HG03060 (cell line): ENCODE results near the gene PUDP.
"Not testable (repeated sequence)": the region's sequence is repeated elsewhere in the genome, so short reads cannot be mapped to it uniquely, and the experiment has no call there.

Experiments used
- ATAC-seq: cut with Tn5 transposase; IDR thresholded peaks from one replicate; pipeline ENCODE4 v1.9.1; 2021; ENCODE audit warnings: low read depth, moderate number of reproducible peaks; ENCODE audit not compliant: unreplicated experiment

Gene PUDP

DNA sequence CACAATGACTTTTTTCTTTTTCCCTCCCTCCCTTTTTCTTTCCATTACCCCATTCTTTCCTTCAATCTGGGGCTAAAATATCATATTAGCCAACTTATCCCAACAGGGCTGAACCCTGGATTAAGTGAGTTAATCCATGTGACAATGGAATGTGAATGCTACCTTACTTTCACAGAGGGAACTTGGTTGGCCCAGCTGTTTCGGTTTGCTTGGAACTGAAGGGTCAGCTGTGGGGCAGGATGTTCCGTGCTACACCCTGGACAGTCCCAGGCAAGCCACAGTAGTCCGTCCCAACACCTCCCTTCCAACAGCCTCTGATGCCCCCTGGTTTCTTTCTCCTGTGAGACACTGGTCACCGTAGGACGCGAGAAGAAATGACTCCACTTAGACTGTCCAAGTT lies 95.4 kb downstream of the PUDP start:
- no peak for ATAC-seq

GRCh38 chrX:7050271-7050670 lies 97.7 kb downstream of the PUDP start:
- ATAC-seq: no peak

- ATAC-seq: no peak
Measured at GRCh38 chrX:7047951-7048350, 100.0 kb downstream of the PUDP start.

DNA sequence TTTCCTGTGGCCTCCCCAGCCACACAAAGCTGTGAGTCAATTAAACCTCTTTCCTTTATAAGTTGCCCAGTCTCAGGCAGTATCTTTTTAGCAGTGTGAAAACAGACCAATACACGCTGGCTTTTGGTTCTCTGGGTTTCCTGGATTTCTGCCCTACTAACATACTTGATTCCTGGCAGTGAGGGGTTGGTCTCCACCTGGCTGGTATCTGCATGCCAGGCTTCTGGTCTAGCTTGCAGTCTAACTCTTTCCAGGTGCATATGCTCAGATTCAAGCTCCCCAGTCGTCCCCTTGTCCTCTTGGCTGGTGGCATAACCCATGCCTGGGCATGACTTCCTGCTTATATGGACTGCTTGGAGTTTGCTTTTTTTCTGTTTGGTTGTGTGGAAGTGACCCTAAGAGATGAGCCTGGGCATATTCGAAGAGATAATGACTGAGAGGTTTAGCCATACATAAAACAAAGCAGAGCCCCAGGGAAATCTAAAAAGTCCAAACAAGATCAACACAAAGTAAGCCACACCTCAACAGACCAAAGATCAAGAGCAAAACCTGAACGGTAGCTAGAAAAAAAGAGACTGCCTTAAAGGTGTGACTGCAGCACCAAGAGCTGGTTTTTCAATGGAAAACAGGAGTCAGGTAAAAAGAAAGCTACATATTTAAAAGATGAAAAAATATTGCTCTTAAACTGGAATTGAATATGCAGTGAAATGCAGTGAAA lies 102.6 kb downstream of the PUDP start:
- no peak for ATAC-seq

- not testable (repeated sequence) for ATAC-seq
Measured at GRCh38 chrX:7043796-7044433, 104.0 kb downstream of the PUDP start.

DNA sequence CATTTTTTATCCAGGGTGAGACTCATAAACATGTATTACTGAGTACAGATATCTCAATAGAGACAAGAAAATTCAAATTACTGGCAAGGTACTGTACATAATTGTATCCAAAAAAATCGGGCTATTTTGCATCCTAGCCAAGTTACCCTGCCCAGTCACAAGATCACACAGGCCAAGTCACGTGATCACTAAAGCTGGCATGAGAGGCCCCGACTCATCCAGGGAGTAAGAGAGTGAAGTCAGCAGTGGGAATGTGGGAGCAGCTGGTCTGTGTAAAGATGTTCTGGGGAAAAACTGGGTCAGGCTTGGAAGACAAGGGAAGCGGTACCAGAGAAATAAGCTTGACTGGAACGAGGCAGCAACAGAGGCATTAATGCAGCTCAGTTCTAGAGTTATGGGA lies 119.7 kb downstream of the PUDP start:
- ATAC-seq: no peak

DNA sequence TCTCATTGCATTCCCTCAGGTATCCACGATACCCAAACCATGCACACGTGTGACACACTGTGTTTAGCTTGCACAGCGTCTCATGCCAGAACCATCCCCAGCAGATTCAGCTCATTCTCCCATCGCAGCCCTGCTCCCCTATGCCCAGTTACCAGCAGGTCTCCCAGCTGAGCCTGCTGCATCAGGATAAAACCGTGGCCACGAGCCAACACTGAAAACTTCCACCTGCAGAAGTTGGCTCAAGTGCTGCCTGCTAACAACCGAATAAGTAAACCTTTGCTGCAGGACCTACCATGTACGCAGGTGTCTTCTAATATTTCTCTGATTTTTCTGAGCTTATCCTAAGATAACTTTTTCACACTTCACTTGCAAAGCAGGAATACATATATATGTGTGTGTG lies 120.9 kb downstream of the PUDP start:
- no peak for ATAC-seq

DNA sequence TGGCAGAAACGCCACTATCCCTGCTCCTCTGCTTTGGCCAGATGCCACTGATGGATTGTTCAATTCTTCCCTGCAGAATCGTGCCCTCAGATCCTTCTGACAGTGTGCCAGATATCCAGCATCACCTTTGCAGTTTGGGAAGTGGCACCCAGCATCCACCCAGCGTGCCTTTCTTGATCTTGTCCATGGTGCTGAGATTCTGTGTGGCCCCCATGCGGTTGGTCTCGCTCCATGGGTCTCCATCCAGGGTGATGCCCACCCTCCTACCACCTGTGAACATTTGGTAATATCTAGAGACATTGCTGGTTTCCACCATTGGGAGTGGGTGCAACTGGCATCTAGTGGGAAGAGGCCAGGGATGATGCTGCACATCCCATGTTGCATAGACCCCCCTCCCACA lies 121.6 kb downstream of the PUDP start:
- ATAC-seq: not testable (repeated sequence)

GRCh38 chrX:7025471-7025870 lies 122.5 kb downstream of the PUDP start:
- ATAC-seq: no peak

DNA sequence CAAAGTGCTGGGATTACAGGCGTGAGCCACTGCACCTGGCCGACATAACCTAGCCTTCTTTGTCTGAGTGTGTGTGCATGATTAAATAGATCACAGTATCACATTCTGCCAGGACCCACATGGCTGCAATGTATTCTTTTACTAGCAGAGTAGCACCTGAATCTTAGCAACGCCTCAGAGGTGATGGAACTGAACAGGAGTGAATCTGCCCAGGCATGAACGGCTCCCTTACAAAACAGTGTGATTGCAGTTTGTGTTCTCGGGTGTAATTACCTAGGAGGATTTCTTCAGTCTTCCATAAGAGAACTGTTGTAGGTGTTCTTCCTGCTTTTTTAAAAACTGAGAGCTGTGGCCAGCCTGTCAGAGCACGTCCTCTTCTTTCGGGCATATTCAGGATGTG lies 123.1 kb downstream of the PUDP start:
- no peak for ATAC-seq

DNA sequence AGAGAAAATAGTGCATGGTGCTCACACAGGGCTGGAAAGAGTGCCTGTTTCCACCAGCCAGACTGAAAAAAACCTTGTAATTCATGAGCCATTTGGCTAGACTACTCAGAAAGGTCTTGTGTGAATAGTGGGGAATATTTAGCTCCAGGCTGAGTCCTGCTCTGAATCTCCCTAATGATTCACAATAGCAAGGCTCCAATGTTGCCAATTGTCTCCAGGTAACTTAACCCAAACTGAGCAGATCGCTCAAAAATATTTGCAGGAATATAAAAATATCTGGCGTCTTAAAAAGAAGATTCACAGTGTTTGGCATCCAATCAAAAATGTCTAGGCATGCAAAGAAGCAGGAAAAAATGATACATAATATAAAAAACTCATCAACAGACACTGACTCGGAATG lies 125.0 kb downstream of the PUDP start:
- ATAC-seq: not testable (repeated sequence)

DNA sequence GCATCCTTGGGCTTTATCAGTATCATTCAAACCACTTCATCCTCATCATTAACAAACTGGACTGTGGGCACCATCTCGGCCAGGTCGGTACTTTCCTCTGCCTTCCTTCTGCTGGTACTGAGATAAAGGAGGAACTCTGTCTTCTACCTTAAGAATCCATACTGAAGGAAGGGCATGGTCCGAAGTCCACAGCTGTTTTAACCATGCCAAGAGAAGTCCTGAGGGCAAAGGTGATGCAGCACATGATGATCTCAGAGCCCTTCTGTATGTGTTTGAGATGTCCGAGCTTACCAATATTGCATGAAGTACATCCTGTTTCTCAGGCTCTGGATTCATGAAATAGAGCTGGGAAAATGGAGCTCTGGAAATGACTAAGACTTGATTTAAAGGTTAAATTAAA lies 126.0 kb downstream of the PUDP start:
- no peak for ATAC-seq

DNA sequence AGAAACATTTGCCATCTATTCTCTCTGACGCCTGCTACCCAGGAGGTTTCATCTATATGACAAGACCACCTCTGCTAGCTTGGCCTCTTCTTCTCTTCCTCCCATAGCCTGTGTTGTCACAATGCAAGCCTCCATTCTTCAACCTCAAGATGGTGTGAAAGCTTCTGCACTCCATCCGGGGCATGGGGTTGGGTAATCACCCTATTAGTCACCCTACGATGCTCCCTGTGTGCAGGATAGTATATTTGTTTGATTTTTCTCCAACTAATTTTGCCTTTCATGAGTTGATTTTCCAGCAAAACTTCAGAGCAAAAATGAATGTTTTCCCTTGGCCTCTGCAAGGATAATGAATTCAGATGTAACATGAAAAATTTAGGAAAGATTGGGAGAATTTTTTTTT lies 128.4 kb downstream of the PUDP start:
- ATAC-seq: no peak

DNA sequence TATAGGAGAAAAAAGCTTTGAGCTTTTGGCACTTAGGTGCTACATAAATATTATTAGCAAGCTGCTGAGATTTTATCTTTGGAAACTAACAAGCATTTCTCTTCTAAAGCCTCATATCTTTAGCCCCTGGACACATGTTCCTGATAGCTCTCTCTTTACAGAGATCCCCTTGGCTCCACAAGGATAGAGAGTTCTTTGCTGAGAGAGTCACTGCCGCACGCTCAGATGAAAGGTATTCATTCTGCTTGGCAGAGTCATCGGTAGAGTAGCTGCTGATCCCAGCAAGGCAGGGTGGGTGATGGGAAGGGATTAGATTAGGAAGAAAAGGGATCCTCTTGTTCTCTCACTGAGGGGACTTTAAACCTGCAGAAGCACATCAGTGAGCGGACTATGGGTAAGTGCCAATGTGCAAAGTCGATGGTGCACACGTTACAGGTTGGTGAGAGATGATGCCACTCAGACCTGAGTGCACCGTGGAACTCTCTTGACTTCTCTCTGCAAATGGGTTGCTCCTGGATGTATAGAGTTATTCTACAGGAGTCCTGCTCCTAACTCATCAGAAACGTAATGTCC lies 135.6 kb downstream of the PUDP start:
- not testable (repeated sequence) for ATAC-seq

GRCh38 chrX:7010897-7011296 lies 137.1 kb downstream of the PUDP start:
- not testable (repeated sequence) for ATAC-seq

DNA sequence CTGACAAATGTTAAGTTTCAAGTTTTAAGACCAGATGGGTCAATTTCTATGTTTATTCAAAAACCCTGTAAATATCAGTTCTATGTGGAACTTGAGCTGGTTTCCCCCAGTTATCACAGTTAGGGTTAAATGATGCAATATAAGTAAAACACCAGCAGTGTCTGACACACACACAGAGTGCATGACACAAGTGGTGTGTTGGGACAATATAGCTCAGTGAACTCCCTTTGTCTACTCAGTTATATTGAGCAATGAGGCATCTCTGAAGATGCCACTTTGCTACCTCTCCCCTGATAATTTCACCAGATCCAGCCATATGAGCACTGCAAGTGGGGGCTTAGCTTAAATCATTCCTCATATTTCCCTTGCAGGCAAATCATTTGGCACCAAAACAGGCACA lies 140.6 kb downstream of the PUDP start:
- not testable (repeated sequence) for ATAC-seq
